HG03439 (cell line): ENCODE results near the gene NTSR1.

Experiments used
- ATAC-seq: cut with Tn5 transposase; IDR thresholded peaks from one replicate; pipeline ENCODE4 v1.9.1; 2021; ENCODE audit warnings: mild to moderate bottlenecking, moderate library complexity; ENCODE audit not compliant: unreplicated experiment

The NTSR1 gene

GRCh38 chr20:62752671-62753501, 44.2 kb downstream of the NTSR1 start:
- no peak for ATAC-seq

GRCh38 chr20:62753626-62754025, 45.0 kb downstream of the NTSR1 start:
- ATAC-seq: no peak

DNA sequence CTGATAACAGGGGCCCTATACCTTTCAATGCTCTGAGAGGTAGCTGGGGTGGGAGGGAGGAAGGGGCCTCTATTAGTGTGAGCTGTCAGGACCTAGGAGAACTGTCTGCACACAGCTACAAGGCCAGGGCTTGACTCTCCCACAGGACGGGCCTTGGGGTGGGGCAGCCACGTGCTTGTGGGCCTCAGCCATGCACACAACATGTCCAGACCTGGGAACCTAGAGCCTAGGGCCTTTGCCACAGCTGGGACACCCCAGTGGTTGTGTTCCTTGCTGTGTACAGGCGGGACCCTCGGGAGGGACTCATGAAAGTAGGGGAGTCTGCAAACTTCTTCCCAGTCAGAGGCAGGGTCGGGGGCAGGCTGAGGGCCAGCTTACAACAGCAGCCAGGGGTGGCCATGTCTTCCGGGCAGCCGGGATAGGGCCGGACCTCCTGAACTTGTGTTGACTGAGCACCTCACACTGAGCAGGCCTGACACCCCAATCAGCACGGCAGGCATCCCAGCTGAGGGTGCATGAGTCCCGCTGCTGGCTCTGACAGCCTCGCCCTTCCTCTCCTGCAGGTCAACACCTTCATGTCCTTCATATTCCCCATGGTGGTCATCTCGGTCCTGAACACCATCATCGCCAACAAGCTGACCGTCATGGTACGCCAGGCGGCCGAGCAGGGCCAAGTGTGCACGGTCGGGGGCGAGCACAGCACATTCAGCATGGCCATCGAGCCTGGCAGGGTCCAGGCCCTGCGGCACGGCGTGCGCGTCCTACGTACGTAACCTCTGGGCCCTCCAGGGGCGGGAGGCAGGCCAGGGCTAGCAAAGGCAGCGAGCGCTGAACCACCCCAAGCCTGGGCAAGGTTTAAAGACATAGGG, 45.7 kb downstream of the NTSR1 start:
- no peak for ATAC-seq

DNA sequence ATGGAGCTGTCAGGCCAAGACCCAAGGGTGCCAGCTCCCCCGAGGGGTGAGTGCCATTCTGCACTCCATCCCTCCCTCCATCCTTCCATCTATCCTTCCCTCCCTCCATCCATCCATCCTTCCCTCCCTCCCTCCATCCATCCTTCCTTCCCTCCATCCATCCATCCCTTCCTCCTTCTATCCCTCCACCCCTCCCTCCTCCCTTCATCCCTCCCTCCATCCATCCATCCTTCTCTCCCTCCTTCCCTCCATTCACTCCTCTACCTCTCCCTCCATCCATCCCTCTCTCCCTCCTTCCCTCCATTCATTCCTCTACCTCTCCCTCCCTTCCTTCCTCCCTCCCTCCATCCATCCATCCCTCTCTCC, 46.3 kb downstream of the NTSR1 start:
- no peak for ATAC-seq

GRCh38 chr20:62755817-62756724, 47.4 kb downstream of the NTSR1 start:
- ATAC-seq: no peak

DNA sequence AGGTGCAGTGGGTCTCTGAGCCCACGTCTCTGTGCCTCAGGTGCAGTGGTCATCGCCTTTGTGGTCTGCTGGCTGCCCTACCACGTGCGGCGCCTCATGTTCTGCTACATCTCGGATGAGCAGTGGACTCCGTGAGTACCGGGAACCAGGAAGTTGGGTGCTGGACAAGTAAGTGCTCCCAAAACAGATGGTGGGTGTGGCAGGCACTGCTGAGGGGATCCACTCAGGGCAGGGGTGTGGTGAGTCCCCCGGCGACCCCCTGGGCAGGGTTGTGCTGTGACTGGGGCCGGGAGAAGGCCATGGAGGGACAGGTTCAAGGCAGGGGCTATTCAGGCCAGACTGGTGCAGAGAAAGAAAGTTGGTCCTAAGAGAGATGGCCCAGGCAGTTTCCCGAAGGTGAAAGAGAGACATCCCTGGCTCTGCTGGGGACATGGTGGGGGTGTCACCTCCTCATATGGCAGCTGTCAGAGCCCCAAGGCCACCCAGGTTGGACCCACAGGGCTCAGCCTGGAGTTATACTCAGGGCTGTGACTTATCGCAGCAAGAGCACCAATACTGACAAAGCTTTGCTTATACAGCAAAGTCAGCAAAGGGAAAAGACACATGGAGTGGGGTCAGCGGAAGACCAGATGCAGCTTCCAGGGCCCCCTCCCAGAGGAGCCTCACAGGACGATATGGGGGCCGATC, 49.7 kb downstream of the NTSR1 start:
- no peak for ATAC-seq

- no peak for ATAC-seq
These were observed 51.4 kb downstream of the NTSR1 start for GRCh38 chr20:62759981-62760431.

DNA sequence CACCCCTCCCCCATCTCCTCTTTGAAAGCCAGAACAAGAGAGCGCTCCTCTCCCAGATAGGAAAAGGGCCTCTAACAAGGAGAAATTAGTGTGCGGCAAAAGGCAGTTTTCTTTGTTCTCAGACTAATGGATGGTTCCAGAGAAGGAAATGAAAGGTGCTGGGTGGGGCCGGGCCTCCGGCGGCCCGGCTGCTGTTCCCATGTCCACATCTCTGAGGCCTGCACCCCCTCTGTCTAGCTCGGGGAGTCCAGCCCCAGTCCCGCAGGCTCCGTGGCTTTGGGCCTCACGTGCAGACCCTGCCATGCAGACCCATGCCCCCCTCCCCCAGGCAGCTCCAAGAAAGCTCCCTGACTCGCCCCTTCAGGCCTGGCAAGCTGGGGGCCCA, 51.8 kb downstream of the NTSR1 start:
- no peak for ATAC-seq

DNA sequence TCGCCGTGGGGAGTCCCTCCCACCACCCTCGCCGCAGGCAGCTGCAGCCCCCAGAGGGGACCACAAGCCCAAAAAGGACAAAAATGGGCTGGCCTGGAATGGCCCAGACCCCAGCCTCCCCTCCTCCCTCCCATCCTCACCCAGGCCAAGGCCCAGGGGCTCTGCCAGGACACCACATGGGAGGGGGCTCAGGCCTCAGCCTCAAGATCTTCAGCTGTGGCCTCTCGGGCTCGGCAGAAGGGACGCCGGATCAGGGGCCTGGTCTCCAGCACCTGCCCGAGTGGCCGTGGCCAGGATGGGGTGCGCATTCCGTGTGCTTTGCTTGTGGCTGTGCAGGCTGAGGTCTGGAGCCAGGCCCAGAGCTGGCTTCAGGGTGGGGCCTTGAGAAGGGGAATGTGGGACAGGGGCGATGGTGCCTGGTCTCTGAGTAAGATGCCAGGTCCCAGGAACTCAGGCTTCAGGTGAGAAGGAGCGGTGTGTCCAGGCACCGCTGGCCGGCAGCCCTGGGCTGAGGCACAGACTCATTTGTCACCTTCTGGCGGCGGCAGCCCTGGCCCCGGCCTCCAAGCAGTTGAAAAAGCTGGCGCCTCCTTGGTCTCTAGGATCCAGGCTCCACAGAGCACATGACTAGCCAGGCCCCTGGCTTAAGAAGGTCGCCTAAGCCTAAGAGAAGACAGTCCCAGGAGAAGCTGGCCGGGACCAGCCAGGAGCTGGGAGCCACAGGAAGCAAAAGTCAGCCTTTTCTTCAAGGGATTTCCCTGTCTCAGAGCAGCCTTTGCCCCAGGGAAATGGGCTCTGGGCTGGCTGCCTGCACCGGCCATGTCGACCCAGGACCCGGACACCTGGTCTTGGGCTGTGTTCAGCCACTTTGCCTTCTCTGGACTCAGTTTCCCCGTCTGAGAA, 52.5 kb downstream of the NTSR1 start:
- ATAC-seq: no peak

GRCh38 chr20:62761759-62762131, 53.1 kb downstream of the NTSR1 start:
- ATAC-seq: no peak

- ATAC-seq: no peak
These were observed 53.7 kb downstream of the NTSR1 start for GRCh38 chr20:62762376-62762775.

GRCh38 chr20:62762801-62763368, 54.2 kb downstream of the NTSR1 start:
- ATAC-seq: no peak

- no peak for ATAC-seq
These were observed 54.8 kb downstream of the NTSR1 start for GRCh38 chr20:62763404-62763803.

GRCh38 chr20:62764156-62764935, 55.7 kb downstream of the NTSR1 start:
- no peak for ATAC-seq

- no peak for ATAC-seq
These were observed 56.4 kb downstream of the NTSR1 start for GRCh38 chr20:62765021-62765420.

DNA sequence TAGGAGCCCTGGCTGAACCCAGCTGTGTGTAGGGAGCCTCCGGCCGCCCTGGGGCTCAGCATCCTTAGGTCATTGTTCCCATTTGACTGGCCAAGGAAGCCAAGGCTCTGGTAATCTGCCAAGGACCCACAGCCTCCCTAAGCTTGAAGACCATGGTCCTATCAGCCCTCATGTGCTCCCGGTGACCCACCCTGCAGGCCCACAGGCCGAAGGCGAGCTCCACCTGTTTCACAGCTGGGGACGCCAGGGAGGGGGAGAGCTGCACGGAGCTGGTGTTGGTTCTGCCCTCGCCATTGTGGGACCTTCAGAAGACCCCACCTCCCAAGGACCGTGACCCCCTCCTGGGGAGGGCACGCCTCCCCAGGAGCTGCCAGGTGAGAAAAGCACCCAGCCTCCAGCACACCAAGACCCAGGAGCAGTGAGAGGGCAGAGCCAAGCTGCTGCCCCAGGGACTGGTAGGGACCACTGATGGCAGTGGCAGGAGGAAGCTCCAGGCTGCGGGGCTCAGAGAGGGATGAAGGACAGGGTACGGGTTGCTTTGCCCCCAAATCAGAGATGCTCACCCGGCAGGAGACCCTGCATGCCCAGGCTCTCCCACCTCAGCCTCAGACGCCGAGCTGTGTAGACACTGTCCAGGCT, 56.9 kb downstream of the NTSR1 start:
- ATAC-seq: no peak

DNA sequence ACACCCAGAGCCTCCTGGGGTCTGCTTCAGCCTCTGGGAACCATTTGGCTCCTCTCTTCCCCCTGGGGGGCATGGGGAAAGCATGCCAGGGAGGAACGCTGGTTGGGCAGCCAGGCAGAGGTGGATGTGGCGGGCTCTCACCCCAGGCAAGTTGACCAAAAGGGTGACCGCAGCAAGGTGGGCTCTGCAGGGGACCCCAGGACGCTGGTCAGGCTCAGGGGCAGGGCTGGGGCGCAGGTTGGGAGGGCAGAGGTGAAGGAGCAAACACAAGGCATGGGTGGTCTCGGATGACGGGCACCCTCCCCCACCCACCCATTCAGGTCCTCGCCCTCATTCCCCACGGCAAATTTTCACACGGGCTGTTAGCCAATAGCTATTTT, 57.4 kb downstream of the NTSR1 start:
- ATAC-seq: no peak

DNA sequence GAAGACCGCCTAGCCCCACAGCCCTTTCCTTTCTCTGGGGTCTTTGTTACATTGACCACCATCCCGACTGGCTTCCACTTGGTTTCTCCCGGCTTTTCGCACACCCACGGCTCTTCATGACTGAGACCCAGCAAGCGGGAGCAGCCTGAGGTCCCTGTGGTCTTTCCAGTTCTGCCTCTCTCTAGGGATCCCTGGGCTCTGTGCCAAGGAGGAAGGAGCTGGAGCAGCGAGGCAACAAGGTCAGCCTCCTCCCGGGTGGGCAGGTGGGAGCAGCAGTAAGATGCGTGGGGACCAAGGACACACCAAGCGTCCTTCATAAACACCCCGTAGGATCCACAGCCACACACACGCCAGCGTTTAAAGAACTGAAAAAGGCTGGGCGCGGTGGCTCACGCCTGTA, 58.1 kb downstream of the NTSR1 start:
- no peak for ATAC-seq
